ENCODE results near the gene KCNJ5.
"Not testable (repeated sequence)": the region's sequence is repeated elsewhere in the genome, so short reads cannot be mapped to it uniquely, and the experiment has no call there.

The KCNJ5 gene

GRCh38 chr11:128916681-128917080 lies 25.5 kb downstream of the KCNJ5 start:
- TF ChIP-seq CTCF (IDR thresholded peaks at IDR 0.05; ENCODE audit: insufficient read depth, low read length, poor library complexity, severe bottlenecking) = no peak

GRCh38 chr11:128917144-128917724 lies 26.1 kb downstream of the KCNJ5 start:
- H3K27me3 ChIP-seq (replicated peaks; ENCODE audit: control insufficient read depth, insufficient read depth, low read length) = no peaks in the 10 kb centered on the region
- no peak for DNase-seq (ENCODE audit: extremely low read depth, insufficient read length)

More at GRCh38 chr11:128916681-128917080, 25.5 kb downstream of the KCNJ5 start:
- Histone ChIP-seq H3K27me3 (replicated peaks; ENCODE audit: control insufficient read depth, insufficient read depth, low read length) (no peaks in the 10 kb centered on the region), H3K36me3 (ENCODE audit: control insufficient read depth, insufficient read depth, low read length) (no peaks in the 10 kb centered on the region), H3K4me3 (replicated peaks; ENCODE audit: low read depth, low read length) (no peak overlapping the region)
- DNase-seq (ENCODE audit: extremely low read depth, insufficient read length) = no peak

GRCh38 chr11:128919216-128919615 lies 28.1 kb downstream of the KCNJ5 start:
- DNase-seq (ENCODE audit: extremely low read depth, insufficient read length) = no peak
- H3K4me3 ChIP-seq (replicated peaks; ENCODE audit: low read depth, low read length) = no peak overlapping the region
- H3K27me3 ChIP-seq (replicated peaks; ENCODE audit: control insufficient read depth, insufficient read depth, low read length) = no peaks in the 10 kb centered on the region
- no peak for TF ChIP-seq CTCF (IDR thresholded peaks at IDR 0.05; ENCODE audit: insufficient read depth, low read length, poor library complexity, severe bottlenecking)
- no peaks in the 10 kb centered on the region for H3K36me3 ChIP-seq (ENCODE audit: control insufficient read depth, insufficient read depth, low read length)

More at GRCh38 chr11:128917144-128917724, 26.1 kb downstream of the KCNJ5 start:
- Histone ChIP-seq H3K36me3 (ENCODE audit: control insufficient read depth, insufficient read depth, low read length) (no peaks in the 10 kb centered on the region), H3K4me3 (replicated peaks; ENCODE audit: low read depth, low read length) (no peak overlapping the region)
- TF ChIP-seq CTCF (IDR thresholded peaks at IDR 0.05; ENCODE audit: insufficient read depth, low read length, poor library complexity, severe bottlenecking) = no peak

- H3K27me3 ChIP-seq (replicated peaks; ENCODE audit: control insufficient read depth, insufficient read depth, low read length); H3K4me3 ChIP-seq (replicated peaks; ENCODE audit: low read depth, low read length); H3K36me3 ChIP-seq (ENCODE audit: control insufficient read depth, insufficient read depth, low read length); DNase-seq (ENCODE audit: extremely low read depth, insufficient read length): not testable (repeated sequence)
Observed at GRCh38 chr11:128919635-128920034, 28.5 kb downstream of the KCNJ5 start.

DNA sequence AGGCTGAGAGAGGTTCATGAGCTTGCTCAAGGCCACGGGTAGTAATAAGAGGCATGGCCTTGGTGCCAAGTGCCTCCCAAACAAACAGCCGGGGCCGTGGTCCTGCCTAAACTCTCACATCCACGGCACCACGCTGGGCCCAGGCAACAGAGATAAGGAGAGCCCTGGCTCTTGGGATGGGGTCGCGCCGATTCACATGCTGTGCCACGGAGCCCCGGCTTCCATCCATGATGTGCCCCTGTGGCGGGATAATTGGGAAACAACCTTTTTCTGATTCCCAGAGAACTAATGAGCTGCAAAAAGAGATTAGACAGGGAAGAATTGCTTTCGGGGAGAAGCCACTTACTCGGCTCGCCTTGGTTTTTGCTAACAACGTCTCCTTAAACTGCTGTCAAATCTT lies 29.5 kb downstream of the KCNJ5 start:
- Histone ChIP-seq H3K4me3 (replicated peaks; ENCODE audit: low read depth, low read length) (no peak overlapping the region), H3K36me3 (ENCODE audit: control insufficient read depth, insufficient read depth, low read length) (no peaks in the 10 kb centered on the region), H3K27me3 (replicated peaks; ENCODE audit: control insufficient read depth, insufficient read depth, low read length) (no peaks in the 10 kb centered on the region)
- no peak for TF ChIP-seq CTCF (IDR thresholded peaks at IDR 0.05; ENCODE audit: insufficient read depth, low read length, poor library complexity, severe bottlenecking)
- DNase-seq (ENCODE audit: extremely low read depth, insufficient read length) = no peak

- no peak for TF ChIP-seq CTCF (IDR thresholded peaks at IDR 0.05; ENCODE audit: insufficient read depth, low read length, poor library complexity, severe bottlenecking)
Observed at GRCh38 chr11:128921793-128922192, 30.6 kb downstream of the KCNJ5 start.

More at GRCh38 chr11:128921793-128922192, 30.6 kb downstream of the KCNJ5 start:
- H3K4me3 ChIP-seq (replicated peaks; ENCODE audit: low read depth, low read length) = no peak overlapping the region
- no peaks in the 10 kb centered on the region for H3K27me3 ChIP-seq (replicated peaks; ENCODE audit: control insufficient read depth, insufficient read depth, low read length)
- no peak for DNase-seq (ENCODE audit: extremely low read depth, insufficient read length)
- H3K36me3 ChIP-seq (ENCODE audit: control insufficient read depth, insufficient read depth, low read length) = no peaks in the 10 kb centered on the region
